Smooth muscle cell (in vitro differentiated cells): ENCODE data around the gene PDK4. TPM values are rescaled to one million over a fixed set of nuclear protein-coding genes. Genes with fewer than 3 reads are reported as not detected.

Source experiments
- DNase-seq: peaks from one replicate; lab custom pipeline; 2025; ENCODE audit not compliant: unreplicated experiment; lab: John Stamatoyannopoulos, UW
- H2AFZ ChIP-seq: fragments of 200-600 bp; sonication (generic); 2 replicates; pipeline ENCODE4 v1.6.0; 2016; ENCODE audit warnings: antibody characterized with exemption, low read depth, mild to moderate bottlenecking
- H3F3A ChIP-seq: fragments of 200-600 bp; sonication (generic); 2 replicates; pipeline ENCODE4 v1.6.0; 2017; ENCODE audit warnings: antibody characterized with exemption, low read depth
- H3K27ac ChIP-seq: fragments of 200-600 bp; sonication (generic); 2 replicates; pipeline ENCODE4 v1.5.1; 2016; ENCODE audit warnings: low read depth, mild to moderate bottlenecking
- H3K27me3 ChIP-seq: fragments of 200-600 bp; sonication (generic); 2 replicates; pipeline ENCODE4 v1.6.1; 2016; ENCODE audit warnings: low read depth, mild to moderate bottlenecking
- H3K36me3 ChIP-seq: fragments of 200-600 bp; sonication (generic); 2 replicates; pipeline ENCODE4 v1.5.1; 2016; ENCODE audit warnings: low read depth
- H3K4me1 ChIP-seq: fragments of 200-600 bp; sonication (generic); 2 replicates; pipeline ENCODE4 v1.5.1; 2016; ENCODE audit warnings: low read depth
- H3K4me2 ChIP-seq: fragments of 200-600 bp; sonication (generic); 2 replicates; pipeline ENCODE4 v1.6.0; 2016; ENCODE audit warnings: mild to moderate bottlenecking
- H3K4me3 ChIP-seq: fragments of 200-600 bp; sonication (generic); 2 replicates; pipeline ENCODE4 v1.5.1; 2016; ENCODE audit warnings: mild to moderate bottlenecking
- H3K79me2 ChIP-seq: fragments of 200-600 bp; sonication (generic); 2 replicates; pipeline ENCODE4 v1.6.0; 2016; ENCODE audit warnings: low read depth, mild to moderate bottlenecking
- H3K9ac ChIP-seq: fragments of 200-600 bp; sonication (generic); 2 replicates; pipeline ENCODE4 v1.6.0; 2016; ENCODE audit warnings: low read depth
- H3K9me3 ChIP-seq: fragments of 200-600 bp; sonication (generic); replicated peaks from 2 replicates; pipeline ENCODE4 v1.5.1; 2016; ENCODE audit warnings: low read depth
- H4K20me1 ChIP-seq: fragments of 200-600 bp; sonication (generic); 2 replicates; pipeline ENCODE4 v1.6.0; 2016; ENCODE audit warnings: low read depth
- WGBS: methylation state at CpG from one replicate; pipeline ENCODE4 v1.1.7; 2016; ENCODE audit warnings: low lambda C conversion rate; 5-methylcytosine and 5-hydroxymethylcytosine counted together
- polyA plus RNA-seq: library from polyadenylated mRNA; unstranded; fragments of >200 nt; fragmentation: Nextera tagmentation; extraction: Ambion mirVana; gene quantifications from 2 replicates; pipeline ENCODE4 v1.2.1, GENCODE V29; 2016
- total RNA-seq: library from RNA; depleted of rRNA; stranded (reverse); fragments of >200 nt; gene quantifications from 2 replicates; pipeline ENCODE4 v1.2.3, GENCODE V29; 2014
- TF ChIP-seq, protein P1 (sequence below): fragments of 200-600 bp; sonication (generic); IDR thresholded peaks from 2 replicates; pipeline ENCODE4 v1.5.1; 2017; ENCODE audit warnings: borderline replicate concordance, mild to moderate bottlenecking, antibody characterized with exemption; ENCODE audit not compliant: insufficient read depth, poor library complexity, severe bottlenecking

Gene PDK4
- total and polyA plus RNA-seq, 2 experiments from 2014 or later, result not detected

GRCh38 chr7:95536656-95537311 is 59.5 kb downstream of the PDK4 start:
- no peaks in the 10 kb centered on the region for H4K20me1 ChIP-seq
- H3K9ac ChIP-seq, result no peak overlapping the region
- H3K9me3 ChIP-seq, result no peaks in the 10 kb centered on the region
- TF ChIP-seq, protein P1, sequence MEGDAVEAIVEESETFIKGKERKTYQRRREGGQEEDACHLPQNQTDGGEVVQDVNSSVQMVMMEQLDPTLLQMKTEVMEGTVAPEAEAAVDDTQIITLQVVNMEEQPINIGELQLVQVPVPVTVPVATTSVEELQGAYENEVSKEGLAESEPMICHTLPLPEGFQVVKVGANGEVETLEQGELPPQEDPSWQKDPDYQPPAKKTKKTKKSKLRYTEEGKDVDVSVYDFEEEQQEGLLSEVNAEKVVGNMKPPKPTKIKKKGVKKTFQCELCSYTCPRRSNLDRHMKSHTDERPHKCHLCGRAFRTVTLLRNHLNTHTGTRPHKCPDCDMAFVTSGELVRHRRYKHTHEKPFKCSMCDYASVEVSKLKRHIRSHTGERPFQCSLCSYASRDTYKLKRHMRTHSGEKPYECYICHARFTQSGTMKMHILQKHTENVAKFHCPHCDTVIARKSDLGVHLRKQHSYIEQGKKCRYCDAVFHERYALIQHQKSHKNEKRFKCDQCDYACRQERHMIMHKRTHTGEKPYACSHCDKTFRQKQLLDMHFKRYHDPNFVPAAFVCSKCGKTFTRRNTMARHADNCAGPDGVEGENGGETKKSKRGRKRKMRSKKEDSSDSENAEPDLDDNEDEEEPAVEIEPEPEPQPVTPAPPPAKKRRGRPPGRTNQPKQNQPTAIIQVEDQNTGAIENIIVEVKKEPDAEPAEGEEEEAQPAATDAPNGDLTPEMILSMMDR, result no peak
- no peaks in the 10 kb centered on the region for H3F3A ChIP-seq
- no peak overlapping the region for H3K4me3 ChIP-seq
- H3K27ac ChIP-seq, result no peak overlapping the region
- no peak for DNase-seq
- WGBS, result 91% methylated on average over 2 of the region's 2 CpGs
- H2AFZ ChIP-seq, result no peak overlapping the region
- H3K4me1 ChIP-seq, result no peaks in the 10 kb centered on the region
- peaks cover 37% of the 10 kb centered on the region for H3K27me3 ChIP-seq
- H3K36me3 ChIP-seq, result no peaks in the 10 kb centered on the region
- H3K4me2 ChIP-seq, result no peak overlapping the region
- H3K79me2 ChIP-seq, result no peaks in the 10 kb centered on the region

DNA sequence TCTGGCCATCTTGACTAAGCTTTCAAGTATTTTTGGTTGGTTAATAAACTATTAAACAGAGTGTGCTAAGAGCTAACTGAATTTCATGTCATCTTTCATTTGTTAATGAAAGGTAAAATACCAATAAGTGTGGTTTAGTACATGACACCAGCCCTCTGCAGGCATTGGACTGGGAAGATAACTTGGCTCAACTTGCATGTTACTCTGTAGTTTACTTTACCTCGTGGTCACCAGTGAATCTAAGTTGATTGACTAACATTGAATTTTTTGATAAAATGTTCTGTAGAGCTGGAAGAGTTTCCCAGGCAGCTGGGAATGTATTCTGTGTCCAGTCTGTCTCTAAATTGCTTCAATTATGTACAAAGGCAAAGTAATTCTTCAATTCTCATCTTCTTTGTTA is 60.7 kb downstream of the PDK4 start:
- Histone ChIP-seq H3K36me3 (no peaks in the 10 kb centered on the region), H3K9me3 (no peaks in the 10 kb centered on the region), H3F3A (no peaks in the 10 kb centered on the region), H3K79me2 (no peaks in the 10 kb centered on the region), H3K4me2 (no peak overlapping the region), H2AFZ (no peak overlapping the region), H4K20me1 (no peaks in the 10 kb centered on the region), H3K27me3 (peaks cover 30% of the 10 kb centered on the region), H3K4me1 (no peaks in the 10 kb centered on the region), H3K4me3 (no peak overlapping the region), H3K9ac (no peak overlapping the region), H3K27ac (no peak overlapping the region)
- DNase-seq, result no peak
- TF ChIP-seq, protein P1, result no peak
- WGBS, result 52% methylated on average over 1 of the region's 1 CpG

DNA sequence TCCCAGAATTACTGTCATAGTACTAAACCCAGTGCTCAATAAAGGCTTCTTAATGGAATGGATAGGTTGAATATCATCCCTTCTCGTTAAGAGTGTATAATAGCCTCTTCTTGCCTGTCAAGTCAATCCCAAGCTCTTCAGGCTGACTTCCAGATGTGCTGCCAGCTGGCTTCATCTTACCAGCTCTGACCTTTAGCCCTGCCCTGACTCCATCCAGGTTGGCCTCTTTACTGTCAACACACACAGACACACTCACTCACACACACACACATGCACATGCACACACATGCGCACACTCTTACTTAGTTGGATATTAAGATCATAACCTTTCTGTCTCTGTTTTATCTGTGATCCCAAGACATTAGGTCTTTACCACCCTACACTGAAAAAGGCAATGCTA is 61.5 kb downstream of the PDK4 start:
- Histone ChIP-seq H4K20me1 (no peaks in the 10 kb centered on the region), H3K4me1 (no peaks in the 10 kb centered on the region), H3K9ac (no peak overlapping the region), H3K36me3 (no peaks in the 10 kb centered on the region), H3K27me3 (peaks cover 27% of the 10 kb centered on the region), H3K4me2 (no peak overlapping the region), H3K27ac (no peak overlapping the region), H3K79me2 (no peaks in the 10 kb centered on the region), H3K4me3 (no peak overlapping the region), H3K9me3 (no peaks in the 10 kb centered on the region), H2AFZ (no peak overlapping the region), H3F3A (no peaks in the 10 kb centered on the region)
- no peak for DNase-seq
- 83% methylated on average over 2 of the region's 2 CpGs for WGBS
- TF ChIP-seq, protein P1, result no peak

Other genes starting within 250 kb of the PDK4 start
- 0.13 TPM in 1 of 2 replicates, not detected in the other for gene PON3, start 200.1 kb downstream of the PDK4 start, total RNA-seq
- not detected in 2 replicates for gene PON3, start 200.1 kb downstream of the PDK4 start, polyA plus RNA-seq
- gene PON2, start 161.5 kb downstream of the PDK4 start, total RNA-seq, result 116 and 121 TPM in 2 replicates
- 74.7 and 97.1 TPM in 2 replicates for gene PON2, start 161.5 kb downstream of the PDK4 start, polyA plus RNA-seq
- not detected in 2 replicates for gene ASB4, start 110.6 kb downstream of the PDK4 start, total RNA-seq
- not detected in 2 replicates for gene ASB4, start 110.6 kb downstream of the PDK4 start, polyA plus RNA-seq
- gene DYNC1I1, start 176.0 kb upstream of the PDK4 start, total RNA-seq, result 1.1 and 3.3 TPM in 2 replicates
- gene DYNC1I1, start 176.0 kb upstream of the PDK4 start, polyA plus RNA-seq, result 2.0 and 2.4 TPM in 2 replicates